Stimulated activated CD4-positive, alpha-beta T cell treated with anti-CD3 and anti-CD28 coated beads, Interleukin-2, amount 100 ng/mL, for 48 hours (primary cell): ENCODE measurements around the gene ADGRB3.
"Not testable (repeated sequence)": the region's sequence is repeated elsewhere in the genome, so short reads cannot be mapped to it uniquely, and the experiment has no call there.

Experiments
- DNase-seq, 2 donors: peaks; one replicate each; pipeline ENCODE4 v3.0.0-alpha.2; 2020

The ADGRB3 gene

GRCh38 chr6:69064226-69064625, 429.1 kb downstream of the ADGRB3 start:
- no peak for DNase-seq

GRCh38 chr6:69069881-69070280, 434.8 kb downstream of the ADGRB3 start:
- DNase-seq, result no peak

- no peak for DNase-seq
Observed at GRCh38 chr6:69072796-69073195, 437.7 kb downstream of the ADGRB3 start.

DNA sequence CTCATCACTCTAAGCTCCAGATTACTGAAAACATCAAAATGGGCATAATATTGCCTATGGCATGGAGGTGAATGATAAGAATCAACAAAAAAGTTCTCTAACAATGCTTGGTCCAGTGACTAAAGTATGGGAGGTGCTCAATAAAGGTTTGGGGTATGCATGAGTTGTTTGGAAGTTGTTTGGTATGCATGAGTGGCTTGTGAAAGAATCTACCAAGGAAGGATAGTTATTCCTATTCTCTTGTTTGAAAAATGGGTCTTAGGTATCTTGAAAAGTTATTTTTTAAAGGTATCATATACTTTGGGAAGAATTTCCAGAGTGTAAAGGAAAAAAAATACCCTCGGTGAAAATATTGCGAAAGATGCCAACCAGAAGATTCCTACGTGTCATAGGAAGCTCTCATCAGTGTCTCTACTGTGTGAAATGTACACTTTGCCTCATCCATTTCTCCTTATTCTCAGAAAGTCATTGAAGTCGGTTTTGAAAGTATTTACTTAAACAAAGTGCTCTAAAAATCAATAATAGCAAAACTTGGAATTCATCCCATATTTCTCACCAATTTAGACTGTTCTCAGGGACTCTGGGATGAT, 449.8 kb downstream of the ADGRB3 start:
- no peak for DNase-seq

DNA sequence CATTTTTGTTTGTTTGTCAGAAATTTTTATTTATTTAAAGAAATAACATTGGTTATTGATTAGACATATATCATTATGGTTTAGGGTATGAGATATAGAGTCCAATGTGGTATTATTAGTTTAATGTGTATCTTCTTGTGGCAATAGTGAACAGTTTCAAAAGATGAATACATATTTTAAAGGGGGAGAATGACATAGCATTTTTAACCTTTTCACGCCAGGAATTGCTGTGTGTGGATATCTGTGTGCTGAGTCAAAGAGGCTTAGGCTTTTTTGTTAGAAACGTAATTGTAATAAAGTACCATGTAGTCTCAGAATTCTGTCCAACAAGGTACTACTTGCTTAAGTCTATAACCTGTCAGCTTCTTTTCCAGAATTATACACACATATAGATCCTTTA, 451.6 kb downstream of the ADGRB3 start:
- no peak for DNase-seq

GRCh38 chr6:69089539-69089938, 454.5 kb downstream of the ADGRB3 start:
- no peak for DNase-seq

DNA sequence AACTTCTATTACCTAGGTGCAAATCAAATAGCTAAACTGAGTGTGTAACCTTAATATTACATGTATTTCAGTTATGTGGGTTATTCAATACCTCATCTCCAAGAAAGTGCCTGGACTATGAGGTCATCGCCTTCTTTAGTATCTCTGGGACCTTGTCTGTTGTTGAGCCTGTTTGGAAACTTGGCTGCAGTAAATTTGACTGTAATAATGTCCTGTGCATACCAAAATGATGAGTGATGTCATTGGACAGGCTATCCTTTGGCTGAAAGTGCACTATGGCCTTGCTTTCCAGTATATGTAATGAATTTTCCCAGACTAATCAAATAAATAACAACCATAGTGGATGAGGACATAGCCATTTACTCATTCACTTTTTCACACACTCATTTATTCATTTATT, 455.1 kb downstream of the ADGRB3 start:
- DNase-seq, result no peak

- no peak for DNase-seq
Observed at GRCh38 chr6:69096681-69097080, 461.6 kb downstream of the ADGRB3 start.

- DNase-seq, result no peak
Observed at GRCh38 chr6:69097948-69098347, 462.9 kb downstream of the ADGRB3 start.

- no peak for DNase-seq
Observed at GRCh38 chr6:69098910-69099309, 463.8 kb downstream of the ADGRB3 start.

DNA sequence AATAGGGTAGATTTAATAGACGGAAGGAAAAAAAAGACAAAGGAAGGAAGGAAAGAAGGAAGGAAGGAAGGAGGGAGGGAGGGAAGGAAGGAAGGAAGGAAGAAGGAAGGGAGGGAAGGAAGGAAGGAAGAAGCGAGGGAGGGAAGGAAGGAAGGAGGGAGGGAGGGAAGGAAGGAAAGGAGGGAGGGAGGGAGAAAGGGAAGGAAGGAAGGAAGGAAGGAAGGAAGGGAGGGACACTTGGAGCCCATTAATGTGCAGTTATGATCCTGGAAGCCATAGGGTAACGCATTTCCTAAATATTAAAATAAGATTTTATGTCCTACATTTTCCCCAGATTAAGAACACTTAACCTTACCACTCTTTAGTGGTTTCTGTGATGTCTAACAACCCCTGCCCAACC, 465.7 kb downstream of the ADGRB3 start:
- no peak for DNase-seq

- no peak for DNase-seq
Observed at GRCh38 chr6:69102416-69102815, 467.3 kb downstream of the ADGRB3 start.

DNA sequence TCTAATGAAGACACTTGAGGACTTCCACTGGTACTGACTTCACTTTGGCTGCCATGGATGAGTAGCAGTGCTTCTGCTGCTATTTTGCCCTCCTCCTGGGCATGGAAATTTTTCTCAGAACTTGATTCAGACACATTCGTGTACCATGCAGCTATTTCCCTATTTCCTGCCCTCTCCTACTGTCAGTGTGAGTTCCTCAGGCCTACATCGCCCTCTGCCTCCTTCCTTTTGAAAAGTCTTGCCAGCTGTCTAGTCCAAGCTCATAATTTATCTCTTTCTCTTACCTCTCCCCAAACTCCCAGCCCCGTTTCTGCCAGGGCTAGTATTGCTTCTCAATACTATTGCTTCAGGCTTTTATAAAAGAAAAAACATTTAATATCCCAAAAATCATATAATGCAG, 470.2 kb downstream of the ADGRB3 start:
- DNase-seq, result no peak

DNA sequence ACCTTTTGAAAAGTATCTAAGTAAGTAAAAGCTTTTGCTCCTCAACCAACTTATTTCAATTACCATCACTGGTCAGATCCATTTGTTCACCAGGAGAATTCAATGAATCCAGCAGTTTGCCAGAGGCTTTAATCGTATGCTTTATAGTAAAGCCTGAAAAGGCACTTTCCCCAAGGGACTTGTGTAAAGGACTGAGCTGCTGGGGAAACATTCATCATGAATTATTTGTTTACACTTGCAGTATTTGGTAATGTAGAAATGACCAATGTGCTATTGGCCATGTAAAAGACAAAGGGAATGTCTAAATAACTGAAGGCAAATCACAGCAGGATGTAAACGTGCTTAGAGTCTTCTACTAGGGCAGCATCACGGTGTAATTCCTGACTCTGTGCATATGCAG, 471.4 kb downstream of the ADGRB3 start:
- DNase-seq, result no peak

- DNase-seq, result no peak
Observed at GRCh38 chr6:69111301-69111700, 476.2 kb downstream of the ADGRB3 start.

DNA sequence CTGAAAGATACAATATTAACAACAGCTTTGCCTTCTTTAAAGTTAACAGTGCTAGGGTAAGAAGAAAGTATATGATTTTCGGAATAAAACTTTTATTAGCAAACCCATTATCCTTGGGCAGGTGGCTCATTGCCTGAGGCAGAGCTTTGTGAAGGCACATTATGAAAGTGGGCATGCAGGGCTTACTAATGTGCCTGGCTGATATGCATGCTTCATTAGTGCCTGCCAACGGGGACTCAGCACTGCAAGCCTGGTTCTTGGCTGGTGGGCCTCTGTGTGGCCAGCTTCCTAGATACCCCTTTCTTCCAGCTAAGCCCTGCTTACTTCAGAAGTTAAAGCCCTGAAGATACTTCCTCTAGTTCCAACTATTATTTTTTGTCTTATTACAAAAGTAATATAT, 481.6 kb downstream of the ADGRB3 start:
- DNase-seq, result no peak

- DNase-seq, result not testable (repeated sequence)
Observed at GRCh38 chr6:69121461-69122406, 486.7 kb downstream of the ADGRB3 start.

- DNase-seq, result no peak
Observed at GRCh38 chr6:69122407-69122773, 487.3 kb downstream of the ADGRB3 start.

GRCh38 chr6:69128411-69128810, 493.3 kb downstream of the ADGRB3 start:
- no peak for DNase-seq

- DNase-seq, result no peak
Observed at GRCh38 chr6:69129046-69129445, 494.0 kb downstream of the ADGRB3 start.

DNA sequence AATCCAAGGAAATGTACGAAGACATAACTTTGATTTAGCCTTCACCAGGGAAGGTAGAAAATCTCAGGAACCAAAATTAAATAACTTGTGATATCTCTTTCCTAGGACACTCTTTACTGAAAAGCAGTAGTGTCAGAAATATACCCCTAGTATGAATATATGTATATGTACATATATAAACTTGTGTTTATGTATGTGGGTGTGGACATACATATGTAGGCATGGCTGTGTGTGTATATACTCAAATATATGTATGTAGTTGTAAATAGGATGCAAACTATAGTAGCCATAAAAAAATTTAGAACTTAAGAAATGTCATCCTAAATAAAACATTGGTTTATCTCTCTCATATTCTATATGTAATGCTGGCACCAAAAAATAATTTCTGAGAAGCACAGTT, 500.8 kb downstream of the ADGRB3 start:
- no peak for DNase-seq

DNA sequence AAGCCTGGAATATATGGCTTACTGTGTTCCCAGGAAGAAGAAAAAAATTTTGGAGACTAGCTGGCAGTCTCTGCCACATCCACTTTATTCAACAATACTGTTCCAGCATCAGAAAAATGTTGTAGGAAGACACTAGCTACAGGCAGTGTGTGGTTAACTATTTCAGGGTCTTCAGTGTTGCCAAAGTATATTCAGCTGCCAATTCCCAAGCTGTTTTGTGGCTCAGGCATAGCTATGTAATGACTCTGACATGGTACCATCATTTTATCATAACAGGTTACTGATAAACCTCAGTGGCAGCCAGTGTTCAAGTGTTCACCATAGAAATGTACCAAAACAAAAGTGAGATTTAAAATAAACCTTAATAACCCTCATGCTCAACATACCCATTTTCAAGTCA, 503.1 kb downstream of the ADGRB3 start:
- DNase-seq, result no peak

- no peak for DNase-seq
Observed at GRCh38 chr6:69138893-69139494, 503.9 kb downstream of the ADGRB3 start.

GRCh38 chr6:69145062-69145461, 510.0 kb downstream of the ADGRB3 start:
- no peak for DNase-seq
